IMR-90 (cell line): ENCODE results near the gene EPB41L2. TPM values are rescaled to one million over a fixed set of nuclear protein-coding genes. Genes with fewer than 3 reads are reported as not detected.

ENCODE experiments used
- ATAC-seq: fragments of 200-7000 bp; cut with Tn5 transposase; 2 replicates; pipeline ENCODE4 v1.9.1; 2020; ENCODE audit warnings: low read depth, mild to moderate bottlenecking, moderate library complexity
- BruUV-seq: library from RNA; stranded (reverse); fragments of 400-500 nt; replicated peaks from 2 replicates; lab custom pipeline; 2021; lab: Mats Ljungman, UMichigan
- CTCF ChIA-PET: fragments of 300-600 bp; formaldehyde crosslinking; extraction: SDS; loops from one replicate; lab custom pipeline; 2021; ENCODE audit warnings: antibody characterized with exemption; lab: Yijun Ruan, JAX
- POLR2A ChIA-PET: fragments of 300-600 bp; sonication (Branson Sonifier 250); formaldehyde crosslinking; loops from one replicate; lab custom pipeline; 2022; ENCODE audit warnings: antibody characterized with exemption; ENCODE audit not compliant: unreplicated experiment; lab: Charles Lee
- DNase-seq: peaks from one replicate; pipeline ENCODE4 v3.0.0; 2013
- H2AFZ ChIP-seq: replicated peaks from 2 replicates; pipeline ENCODE3; 2013; ENCODE audit warnings: low read length, mild to moderate bottlenecking; ENCODE audit not compliant: poor library complexity
- H2AK5ac ChIP-seq: 2 replicates; pipeline ENCODE4 v1.6.1; 2013; ENCODE audit warnings: low read depth, low read length, inconsistent platforms
- H2AK9ac ChIP-seq: replicated peaks from 2 replicates; pipeline ENCODE3; 2013; ENCODE audit warnings: mild to moderate bottlenecking, low read depth, low read length, moderate library complexity; ENCODE audit not compliant: poor library complexity
- H2BK120ac ChIP-seq: 2 replicates; pipeline ENCODE4 v1.6.1; 2013; ENCODE audit warnings: low read depth, low read length, inconsistent platforms
- H2BK15ac ChIP-seq: 3 replicates; pipeline ENCODE4 v1.6.1; 2013; ENCODE audit warnings: low read depth, low read length, inconsistent platforms
- H2BK20ac ChIP-seq: 2 replicates; pipeline ENCODE4 v1.6.1; 2013; ENCODE audit warnings: low read depth, mild to moderate bottlenecking, inconsistent platforms, low read length, moderate library complexity
- H2BK5ac ChIP-seq: 2 replicates; pipeline ENCODE4 v1.6.1; 2013; ENCODE audit warnings: mild to moderate bottlenecking, low read depth, low read length, inconsistent platforms; ENCODE audit not compliant: poor library complexity, severe bottlenecking
- H3K14ac ChIP-seq: replicated peaks from 2 replicates; pipeline ENCODE4 v1.6.1; 2013; ENCODE audit warnings: low read depth, low read length, inconsistent platforms
- H3K18ac ChIP-seq: 2 replicates; pipeline ENCODE4 v1.6.1; 2013; ENCODE audit warnings: low read depth, low read length, control low read depth
- H3K23ac ChIP-seq: 2 replicates; pipeline ENCODE4 v1.6.1; 2013; ENCODE audit warnings: low read depth, low read length, inconsistent platforms
- H3K27ac ChIP-seq: 2 replicates; pipeline ENCODE4 v1.5.1; 2013; ENCODE audit warnings: mild to moderate bottlenecking, control low read depth, low read length; ENCODE audit not compliant: insufficient read depth
- H3K27me3 ChIP-seq: 2 replicates; pipeline ENCODE4 v1.6.1; 2013; ENCODE audit warnings: low read length; ENCODE audit not compliant: control insufficient read depth, insufficient read depth
- H3K36me3 ChIP-seq: 2 replicates; pipeline ENCODE4 v1.6.1; 2013; ENCODE audit warnings: low read length, mixed read lengths; ENCODE audit not compliant: control insufficient read depth, insufficient read depth
- H3K4ac ChIP-seq: 2 replicates; pipeline ENCODE4 v1.6.1; 2013; ENCODE audit warnings: low read depth, low read length, inconsistent platforms
- H3K4me1 ChIP-seq: 2 replicates; pipeline ENCODE4 v1.6.1; 2013; ENCODE audit warnings: low read length, mixed read lengths; ENCODE audit not compliant: control insufficient read depth, insufficient read depth
- H3K4me2 ChIP-seq: 2 replicates; pipeline ENCODE4 v1.6.1; 2013; ENCODE audit warnings: low read depth, mild to moderate bottlenecking, control low read depth, low read length, moderate library complexity
- H3K4me3 ChIP-seq: 2 replicates; pipeline ENCODE4 v1.5.1; 2013; ENCODE audit warnings: low read depth, mild to moderate bottlenecking, control low read depth, low read length, moderate library complexity; ENCODE audit not compliant: insufficient read depth
- H3K56ac ChIP-seq: 2 replicates; pipeline ENCODE4 v1.6.1; 2013; ENCODE audit warnings: low read length, inconsistent platforms; ENCODE audit not compliant: insufficient read depth; ENCODE audit errors: extremely low read depth
- H3K79me1 ChIP-seq, 2 experiments: 2 replicates each; pipeline ENCODE4 v1.6.1; 2013; ENCODE audit warnings: low read length in 2 of 2, inconsistent platforms in 1 of 2, low read depth in 1 of 2
- H3K9ac ChIP-seq: 2 replicates; pipeline ENCODE4 v1.6.1; 2013; ENCODE audit warnings: low read depth, low read length, control low read depth
- H3K9me1 ChIP-seq: 2 replicates; pipeline ENCODE4 v1.6.1; 2013; ENCODE audit warnings: low read length, inconsistent platforms; ENCODE audit not compliant: insufficient read depth
- H3K9me3 ChIP-seq: 2 replicates; pipeline ENCODE4 v1.6.1; 2013; ENCODE audit warnings: low read length; ENCODE audit not compliant: control insufficient read depth, insufficient read depth
- H4K20me1 ChIP-seq: 2 replicates; pipeline ENCODE4 v1.6.1; 2013; ENCODE audit warnings: low read length, inconsistent platforms; ENCODE audit not compliant: insufficient read depth
- H4K5ac ChIP-seq: 2 replicates; pipeline ENCODE4 v1.6.1; 2013; ENCODE audit warnings: mild to moderate bottlenecking, low read depth, low read length, control low read depth
- H4K8ac ChIP-seq, 2 experiments: 2 replicates each; pipeline ENCODE4 v1.6.1; 2013; ENCODE audit warnings: low read depth in 2 of 2, low read length in 2 of 2, control low read depth in 1 of 2, inconsistent platforms in 1 of 2
- H4K91ac ChIP-seq: 2 replicates; pipeline ENCODE4 v1.6.1; 2013; ENCODE audit warnings: low read depth, low read length, inconsistent platforms; ENCODE audit not compliant: insufficient read depth
- BHLHE40 ChIP-seq: fragments of 150-350 bp; IDR thresholded peaks from 2 replicates; pipeline ENCODE4 v1.6.1; 2016; ENCODE audit warnings: mild to moderate bottlenecking, low read depth, low read length
- CEBPB ChIP-seq: IDR thresholded peaks from 2 replicates; pipeline ENCODE4 v1.6.1; 2012; ENCODE audit warnings: low read depth, low read length, improper control_type of control experiment
- CHD1 ChIP-seq: IDR thresholded peaks from 2 replicates; pipeline ENCODE4 v1.6.1; 2012; ENCODE audit warnings: low read depth, low read length, improper control_type of control experiment
- ELK1 ChIP-seq: fragments of 150-350 bp; IDR thresholded peaks from 2 replicates; pipeline ENCODE4 v1.6.1; 2016; ENCODE audit warnings: low read depth, mild to moderate bottlenecking, low read length, moderate library complexity, borderline replicate concordance
- MXI1 ChIP-seq: IDR thresholded peaks from 2 replicates; pipeline ENCODE4 v1.6.1; 2012; ENCODE audit warnings: low read depth, mild to moderate bottlenecking, low read length, moderate library complexity, borderline replicate concordance
- POLR2A ChIP-seq: IDR thresholded peaks from 2 replicates; pipeline ENCODE4 v1.6.1; 2012; ENCODE audit warnings: mild to moderate bottlenecking, low read depth, low read length
- RAD21 ChIP-seq: IDR thresholded peaks from 2 replicates; pipeline ENCODE4 v1.6.1; 2012; ENCODE audit warnings: low read length, improper control_type of control experiment
- WGBS, 2 experiments: methylation state at CpG; one replicate each; pipeline versions ENCODE4 v1.1.5 to v1.1.7; 2013; ENCODE audit warnings: missing lambda C conversion rate in 2 of 2; ENCODE audit not compliant: insufficient read length in 1 of 2; ENCODE audit errors: extremely low coverage in 2 of 2; 5-methylcytosine and 5-hydroxymethylcytosine counted together
- dilution Hi-C: fragments of 300-500 bp; cut with HindIII; formaldehyde crosslinking; loops from one replicate; pipeline ENCODE4 v1.14.3; 2018; ENCODE audit warnings: low sequenced_read_pairs; ENCODE audit not compliant: unreplicated experiment
- in situ Hi-C: fragments of 300-500 bp; cut with MboI; formaldehyde crosslinking; loops from 3 replicates; pipeline ENCODE4 v1.14.3; 2019; ENCODE audit warnings: low sequenced_read_pairs, inconsistent platforms, mixed read lengths
- intact Hi-C: fragments of 100-400 bp; cut with micrococcal nuclease; formaldehyde crosslinking; loops from 2 replicates; pipeline ENCODE4 v1.10.0; 2022
- polyA plus RNA-seq, 3 experiments: library from polyadenylated mRNA; depleted of rRNA; stranded (reverse); fragments of >200 nt; gene quantifications; 2 replicates each; pipeline ENCODE4 v1.2.3, GENCODE V29; 2012; ENCODE audit warnings: low replicate concordance in 1 of 3
- total RNA-seq: library from RNA; depleted of rRNA; stranded (reverse); fragments of >200 nt; gene quantifications from 2 replicates; pipeline ENCODE4 v1.2.3, GENCODE V29; 2012
- TF ChIP-seq, protein P1 (sequence below): conservative IDR thresholded peaks from 2 replicates; pipeline ENCODE4 v1.5.1; 2012; ENCODE audit warnings: mild to moderate bottlenecking, low read depth, low read length, improper control_type of control experiment

EPB41L2 gene
- total and polyA plus RNA-seq, 2 of the 4 experiments (the other 2 are of a cell fraction), result 85.7 to 99.8 TPM

- H4K5ac ChIP-seq, result no peak overlapping the region
- peak overlapping the region; percentile 59 for H2BK20ac ChIP-seq
- ChIA-PET POLR2A (no interaction called here), CTCF (no interaction called here)
- H2BK5ac ChIP-seq, result peak overlapping the region; percentile 84
- H3K4ac ChIP-seq, result peak overlapping the region; percentile 78
- peak overlapping the region; percentile 16; the same call in 1 of the 3 replicates for H2BK15ac ChIP-seq
- in situ Hi-C loops (no loop called here), intact Hi-C loops (no loop called here), dilution Hi-C loops (no loop called here)
- H3K79me1 ChIP-seq, result peaks cover 30 to 63% of the 10 kb centered on the region in 2 experiments
- H3K9me1 ChIP-seq, result peaks cover 8% of the 10 kb centered on the region
- H3K4me2 ChIP-seq, result peak overlapping the region; percentile 76
- no TSS peak for BruUV-seq
- H3K18ac ChIP-seq, result peak overlapping the region; percentile 16; the same call in 1 of the 2 replicates
- H3K56ac ChIP-seq, result no peak overlapping the region
- H3K9me3 ChIP-seq, result no peaks in the 10 kb centered on the region
- peak; percentile 79 for ATAC-seq
- H3K4me3 ChIP-seq, result no peak overlapping the region; the same call in 1 of the 2 replicates
- H2AFZ ChIP-seq, result no peak overlapping the region
- peak overlapping the region; percentile 58 for H2BK120ac ChIP-seq
- WGBS, 2 experiments, result 0% methylated on average over 1 of the region's 3 CpGs; no CpG with 5 or more reads in 1 of the 2 experiments
- peak overlapping the region; percentile 47; the same call in 1 of the 2 replicates for H3K14ac ChIP-seq
- peak overlapping the region in 1 of 2 experiments; percentile 48; a peak in 1 of 4 replicates for H4K8ac ChIP-seq
- no peak overlapping the region for H3K9ac ChIP-seq
- peak; percentile 82 for DNase-seq
- H3K23ac ChIP-seq, result peak overlapping the region; percentile 78; the same call in 1 of the 2 replicates
- H3K36me3 ChIP-seq, result no peaks in the 10 kb centered on the region; the same call in 1 of the 2 replicates
- H2AK5ac ChIP-seq, result peak overlapping the region; percentile 65; the same call in 1 of the 2 replicates
- peaks cover 9% of the 10 kb centered on the region for H3K4me1 ChIP-seq
- no peaks in the 10 kb centered on the region for H3K27me3 ChIP-seq
- 0 out of 2 replicates have a peak overlapping the region, but pooled peaks have one; percentile 53 for H4K91ac ChIP-seq
- TF ChIP-seq, protein P1, sequence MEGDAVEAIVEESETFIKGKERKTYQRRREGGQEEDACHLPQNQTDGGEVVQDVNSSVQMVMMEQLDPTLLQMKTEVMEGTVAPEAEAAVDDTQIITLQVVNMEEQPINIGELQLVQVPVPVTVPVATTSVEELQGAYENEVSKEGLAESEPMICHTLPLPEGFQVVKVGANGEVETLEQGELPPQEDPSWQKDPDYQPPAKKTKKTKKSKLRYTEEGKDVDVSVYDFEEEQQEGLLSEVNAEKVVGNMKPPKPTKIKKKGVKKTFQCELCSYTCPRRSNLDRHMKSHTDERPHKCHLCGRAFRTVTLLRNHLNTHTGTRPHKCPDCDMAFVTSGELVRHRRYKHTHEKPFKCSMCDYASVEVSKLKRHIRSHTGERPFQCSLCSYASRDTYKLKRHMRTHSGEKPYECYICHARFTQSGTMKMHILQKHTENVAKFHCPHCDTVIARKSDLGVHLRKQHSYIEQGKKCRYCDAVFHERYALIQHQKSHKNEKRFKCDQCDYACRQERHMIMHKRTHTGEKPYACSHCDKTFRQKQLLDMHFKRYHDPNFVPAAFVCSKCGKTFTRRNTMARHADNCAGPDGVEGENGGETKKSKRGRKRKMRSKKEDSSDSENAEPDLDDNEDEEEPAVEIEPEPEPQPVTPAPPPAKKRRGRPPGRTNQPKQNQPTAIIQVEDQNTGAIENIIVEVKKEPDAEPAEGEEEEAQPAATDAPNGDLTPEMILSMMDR, result no peak
- no peak for TF ChIP-seq POLR2A
- no peak for TF ChIP-seq RAD21
- peak; percentile 29; the same call in 1 of the 2 replicates for TF ChIP-seq BHLHE40
- TF ChIP-seq ELK1, result no peak
- TF ChIP-seq MXI1, result 0 out of 2 replicates have a peak, but pooled peaks have one; percentile 48
- no peak for TF ChIP-seq CHD1
- TF ChIP-seq CEBPB, result peak; percentile 77; the same call in 1 of the 2 replicates
- H4K20me1 ChIP-seq, result peaks cover 17% of the 10 kb centered on the region
- peak overlapping the region; percentile 51 for H3K27ac ChIP-seq
- H2AK9ac ChIP-seq, result no peak overlapping the region
These were observed 39.1 kb downstream of the EPB41L2 start for GRCh38 chr6:131023834-131024504.
